GM10266 (cell line): ENCODE data around the gene ARMC6.
A peak's percentile ranks its signal among the peaks of the same experiment; 100 is the strongest.

Source experiments
- DNase-seq: peaks from one replicate; pipeline ENCODE4 v3.0.0; 2012; ENCODE audit errors: extremely low spot score
- TF ChIP-seq, protein P1 (sequence below): IDR thresholded peaks from 2 replicates; pipeline ENCODE4 v1.5.1; 2012; ENCODE audit warnings: mild to moderate bottlenecking, low read depth; ENCODE audit not compliant: control insufficient read depth, insufficient read depth; ENCODE audit errors: missing control alignments

ARMC6 gene

DNA sequence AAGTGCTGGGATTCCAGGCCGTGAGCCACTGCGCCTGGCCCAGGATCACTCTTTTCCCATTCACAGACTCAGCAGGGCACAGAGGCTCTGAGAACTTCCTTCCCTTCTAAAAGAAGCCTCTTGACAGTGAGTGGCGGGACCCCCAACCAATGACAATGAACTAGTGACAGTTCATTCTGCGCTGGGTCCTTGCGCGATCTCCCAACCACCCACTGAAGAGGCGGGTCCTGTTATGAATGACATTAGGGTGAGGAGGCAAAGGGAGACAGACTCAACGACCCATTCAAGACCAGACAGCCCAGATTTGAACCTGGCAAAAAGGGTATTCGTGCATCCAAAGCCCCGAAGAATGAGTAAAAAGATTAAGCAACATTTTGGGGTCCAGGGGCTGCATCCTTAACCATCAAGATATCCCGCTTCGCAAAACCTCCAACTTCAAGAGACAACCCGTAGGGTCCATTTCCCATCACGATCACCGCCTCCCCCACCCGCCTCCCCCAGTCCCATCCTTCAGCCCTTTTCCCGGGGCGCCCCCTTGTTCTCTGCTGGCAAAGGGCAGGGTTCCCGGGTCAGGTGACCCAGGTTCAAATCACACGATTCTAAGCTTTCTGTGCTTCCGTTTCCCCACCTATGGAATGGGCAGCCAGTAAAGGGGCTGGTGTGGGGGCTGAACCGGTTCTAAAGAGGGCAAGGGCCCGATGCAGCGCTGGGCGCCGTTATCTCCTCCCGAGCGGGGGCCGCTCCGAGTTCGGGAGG is 805 bp upstream of the ARMC6 start:
- TF ChIP-seq, protein P1, sequence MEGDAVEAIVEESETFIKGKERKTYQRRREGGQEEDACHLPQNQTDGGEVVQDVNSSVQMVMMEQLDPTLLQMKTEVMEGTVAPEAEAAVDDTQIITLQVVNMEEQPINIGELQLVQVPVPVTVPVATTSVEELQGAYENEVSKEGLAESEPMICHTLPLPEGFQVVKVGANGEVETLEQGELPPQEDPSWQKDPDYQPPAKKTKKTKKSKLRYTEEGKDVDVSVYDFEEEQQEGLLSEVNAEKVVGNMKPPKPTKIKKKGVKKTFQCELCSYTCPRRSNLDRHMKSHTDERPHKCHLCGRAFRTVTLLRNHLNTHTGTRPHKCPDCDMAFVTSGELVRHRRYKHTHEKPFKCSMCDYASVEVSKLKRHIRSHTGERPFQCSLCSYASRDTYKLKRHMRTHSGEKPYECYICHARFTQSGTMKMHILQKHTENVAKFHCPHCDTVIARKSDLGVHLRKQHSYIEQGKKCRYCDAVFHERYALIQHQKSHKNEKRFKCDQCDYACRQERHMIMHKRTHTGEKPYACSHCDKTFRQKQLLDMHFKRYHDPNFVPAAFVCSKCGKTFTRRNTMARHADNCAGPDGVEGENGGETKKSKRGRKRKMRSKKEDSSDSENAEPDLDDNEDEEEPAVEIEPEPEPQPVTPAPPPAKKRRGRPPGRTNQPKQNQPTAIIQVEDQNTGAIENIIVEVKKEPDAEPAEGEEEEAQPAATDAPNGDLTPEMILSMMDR, result no peak
- peak; percentile 96 for DNase-seq

DNA sequence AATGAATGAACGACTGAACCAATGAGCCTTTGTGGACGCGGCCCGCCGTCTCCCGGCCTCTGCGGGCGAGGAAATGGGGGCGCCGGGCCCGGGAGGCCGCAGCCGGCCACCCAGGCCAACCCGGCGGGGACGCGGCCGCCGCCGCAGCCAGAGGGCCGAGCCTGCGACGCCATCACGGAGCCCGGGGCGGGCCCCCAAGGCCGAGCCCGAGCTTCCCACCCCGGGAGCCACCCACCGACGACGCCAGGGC is 302 bp upstream of the ARMC6 start:
- TF ChIP-seq, protein P1, result no peak
- DNase-seq, result no peak

DNA sequence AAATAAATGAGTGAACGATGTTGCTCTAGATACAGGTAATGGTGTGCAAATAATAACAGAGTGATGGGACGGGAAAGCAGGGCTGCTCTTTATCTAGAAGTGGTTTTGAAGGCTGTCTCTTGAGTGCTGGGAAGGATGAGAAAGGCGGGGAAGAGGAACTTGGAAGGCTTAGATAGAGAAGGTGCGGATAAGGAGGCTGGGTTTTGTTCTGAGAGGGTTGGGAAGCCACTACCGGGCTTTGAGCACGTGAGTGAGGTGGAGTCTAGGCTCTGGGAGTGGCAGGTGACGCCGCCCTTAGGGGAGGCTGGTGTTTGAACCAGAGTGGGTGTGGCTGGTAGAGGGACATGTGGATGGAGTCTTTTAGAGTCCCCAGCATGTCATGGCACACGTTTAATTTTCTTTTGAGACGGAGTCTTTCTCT is 811 bp downstream of the ARMC6 start:
- DNase-seq, result peak; percentile 85

DNA sequence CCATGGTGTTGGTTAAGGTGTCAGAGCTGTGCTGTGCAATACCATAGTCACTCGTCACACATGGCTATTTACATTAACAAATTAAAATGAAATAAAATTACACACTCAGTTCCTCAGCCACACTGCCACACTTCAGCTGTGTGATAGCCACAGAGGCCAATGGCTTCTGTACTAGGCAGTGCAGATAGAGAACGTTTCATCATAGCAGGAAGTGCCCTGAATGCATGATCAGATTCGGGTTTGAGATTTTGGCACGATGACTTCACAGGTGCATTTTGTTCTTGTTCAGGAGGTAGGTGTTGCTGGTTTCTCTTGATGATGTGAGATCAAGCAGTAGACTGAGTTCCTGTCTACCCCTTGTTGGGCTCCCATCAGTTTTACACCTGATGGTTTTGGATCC is 6.5 kb downstream of the ARMC6 start:
- no peak for DNase-seq
- TF ChIP-seq, protein P1, result no peak

More for the DNA sequence above, 811 bp downstream of the ARMC6 start:
- TF ChIP-seq, protein P1, result no peak

DNA sequence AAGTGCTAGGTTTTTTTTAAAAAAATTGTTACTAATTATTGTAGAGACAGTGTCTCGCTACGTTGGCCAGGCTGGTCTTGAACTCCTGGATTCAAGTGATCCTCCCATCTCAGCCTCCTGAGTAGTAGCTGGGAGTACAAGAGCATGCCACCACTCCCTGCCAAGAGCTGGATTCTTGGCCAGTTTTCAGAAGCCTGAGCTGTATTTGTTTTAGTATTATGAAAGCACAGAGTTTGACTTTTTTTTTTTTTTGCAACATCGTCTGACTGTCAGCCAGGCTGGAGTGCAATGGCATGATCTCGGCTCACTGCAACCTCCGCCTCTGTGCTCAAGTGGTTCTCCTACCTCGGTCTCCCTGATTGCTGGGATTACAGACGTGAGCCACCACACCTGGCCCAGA is 7.0 kb downstream of the ARMC6 start:
- no peak for DNase-seq

DNA sequence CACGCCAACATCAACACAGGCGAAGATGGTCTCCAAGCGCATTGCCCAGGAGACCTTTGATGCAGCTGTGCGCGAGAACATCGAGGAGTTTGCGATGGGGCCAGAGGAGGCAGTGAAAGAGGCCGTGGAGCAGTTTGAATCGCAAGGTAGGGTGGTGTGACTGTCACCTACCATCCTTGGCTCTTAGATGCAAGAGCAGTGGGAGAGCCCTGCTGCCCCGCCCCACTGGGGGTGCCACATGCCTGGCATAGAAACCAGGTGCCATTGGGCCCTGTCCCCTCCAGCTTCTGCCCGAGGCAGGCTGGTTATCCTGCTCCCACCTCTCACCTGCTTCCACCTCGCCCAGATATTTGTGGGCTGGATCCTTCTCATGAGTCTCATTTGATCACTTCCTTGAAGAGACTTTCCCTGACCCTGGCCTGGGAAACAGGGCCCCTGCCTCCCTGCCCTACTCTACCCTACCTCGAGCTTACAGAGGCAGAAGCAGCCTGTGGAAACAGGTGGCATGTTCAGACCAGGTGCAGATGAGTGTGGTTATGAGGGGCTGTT is 9.4 kb downstream of the ARMC6 start:
- TF ChIP-seq, protein P1, result no peak
- no peak for DNase-seq

More for the DNA sequence above, 7.0 kb downstream of the ARMC6 start:
- TF ChIP-seq, protein P1, result no peak

DNA sequence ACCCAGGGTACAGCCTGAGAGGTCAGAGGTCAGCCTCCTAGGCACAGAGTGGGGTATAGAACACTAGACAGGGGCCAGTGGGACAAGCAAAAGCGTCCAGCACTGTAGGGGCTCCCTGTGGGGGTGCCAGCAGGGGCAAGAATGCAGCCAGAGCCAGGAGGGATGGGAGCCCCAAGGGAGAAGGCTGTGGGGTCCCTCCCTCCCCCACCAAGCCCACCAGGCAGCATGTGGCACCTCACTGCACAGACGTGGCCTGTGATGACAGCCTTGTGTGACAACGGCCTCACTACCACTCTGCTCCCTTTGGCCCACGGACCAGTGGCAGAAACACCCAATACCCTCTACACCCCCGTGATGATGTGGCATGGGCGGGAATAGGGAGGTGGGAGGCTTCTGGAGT is 10.1 kb downstream of the ARMC6 start:
- TF ChIP-seq, protein P1, result no peak
- no peak for DNase-seq
